Stimulated activated CD4-positive, alpha-beta T cell treated with anti-CD3 and anti-CD28 coated beads, TNF-alpha, amount 100 ng/mL, for 1 hour (primary cell): ENCODE data around the gene GJB5.
A peak's percentile ranks its signal among the peaks of the same experiment; 100 is the strongest.
"Not testable (repeated sequence)": the region's sequence is repeated elsewhere in the genome, so short reads cannot be mapped to it uniquely, and the experiment has no call there.

ENCODE experiments used
- DNase-seq, 3 donors: peaks; one replicate each; pipeline ENCODE4 v3.0.0-alpha.2; 2020; ENCODE audit warnings: low read depth in 3 of 3, low spot score in 1 of 3

GJB5 gene

GRCh38 chr1:34773114-34773513, 18.3 kb downstream of the GJB5 start:
- DNase-seq: not testable (repeated sequence)

DNA sequence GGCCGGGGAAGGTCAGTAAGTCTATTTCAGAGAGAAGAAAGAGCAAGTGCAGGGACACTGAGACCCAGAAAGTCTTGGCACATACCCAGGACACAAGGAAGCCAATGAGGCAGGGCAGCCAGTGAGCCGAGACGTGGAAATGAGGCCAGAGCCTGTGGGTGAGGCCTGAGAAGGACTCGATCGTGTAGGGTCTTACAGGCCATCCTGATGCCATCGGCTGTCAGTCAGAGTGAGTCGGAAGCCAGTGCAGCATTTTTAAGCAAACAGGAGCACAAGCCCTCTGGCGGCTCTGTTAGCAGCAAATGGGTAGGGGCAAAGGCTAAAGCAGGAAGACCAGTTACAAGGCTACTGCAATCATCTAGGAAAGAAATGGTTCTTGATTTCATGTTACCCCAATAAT, 20.1 kb downstream of the GJB5 start:
- DNase-seq: no peak

DNA sequence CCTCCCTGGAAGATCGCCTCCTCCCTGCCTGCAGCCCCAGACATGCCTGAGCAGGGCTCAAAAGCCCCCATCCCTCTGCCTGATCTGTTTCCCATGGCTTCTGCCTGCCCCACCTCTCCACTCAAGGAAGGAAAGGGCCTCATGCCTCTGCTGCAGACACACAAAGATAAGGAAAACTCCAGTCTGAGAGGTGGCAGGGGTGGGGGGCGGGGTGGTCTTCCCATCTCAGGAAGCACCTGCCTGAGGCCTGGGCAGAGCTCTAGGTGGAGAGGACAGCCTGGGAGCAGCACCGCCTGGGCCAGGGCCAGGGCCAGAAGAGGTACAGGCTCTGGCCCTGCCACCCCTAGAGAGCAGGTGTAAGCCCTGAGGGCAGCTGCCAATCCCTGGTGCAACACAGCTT, 22.1 kb downstream of the GJB5 start:
- no peak for DNase-seq

DNA sequence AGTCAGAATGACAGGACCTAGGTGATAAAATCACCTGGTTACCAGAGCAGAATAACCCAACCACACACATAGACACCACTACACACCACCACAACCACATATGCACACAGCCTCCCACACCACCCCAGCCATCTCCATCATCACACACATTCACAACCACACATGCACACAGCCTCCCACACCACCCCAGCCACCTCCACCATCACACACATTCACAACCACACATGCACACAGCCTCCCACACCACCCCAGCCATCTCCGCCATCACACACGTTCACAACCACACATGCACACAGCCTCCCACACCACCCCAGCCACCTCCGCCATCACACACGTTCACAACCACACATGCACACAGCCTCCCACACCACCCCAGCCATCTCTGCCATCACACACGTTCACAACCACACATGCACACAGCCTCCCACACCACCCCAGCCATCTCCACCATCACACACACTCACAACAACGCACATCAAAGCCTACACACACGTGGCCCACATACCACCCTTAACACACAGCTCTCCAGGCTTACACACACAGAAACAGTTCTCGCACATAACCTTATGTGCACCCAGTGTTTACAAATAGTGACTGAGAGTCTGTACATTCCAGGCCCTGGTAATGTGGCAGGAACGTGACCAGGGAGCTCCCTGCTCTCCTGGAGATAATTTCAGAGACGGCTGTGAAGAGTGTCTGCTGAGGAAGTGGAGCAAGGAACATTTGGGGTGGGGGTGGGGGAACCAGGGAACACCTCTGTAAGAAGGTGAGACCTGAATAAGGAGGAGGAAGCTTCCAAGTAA, 22.9 kb downstream of the GJB5 start:
- no peak for DNase-seq

- DNase-seq: no peak
These were observed 23.5 kb downstream of the GJB5 start for GRCh38 chr1:34778381-34778780.

- no peak for DNase-seq
These were observed 24.2 kb downstream of the GJB5 start for GRCh38 chr1:34779005-34779404.

DNA sequence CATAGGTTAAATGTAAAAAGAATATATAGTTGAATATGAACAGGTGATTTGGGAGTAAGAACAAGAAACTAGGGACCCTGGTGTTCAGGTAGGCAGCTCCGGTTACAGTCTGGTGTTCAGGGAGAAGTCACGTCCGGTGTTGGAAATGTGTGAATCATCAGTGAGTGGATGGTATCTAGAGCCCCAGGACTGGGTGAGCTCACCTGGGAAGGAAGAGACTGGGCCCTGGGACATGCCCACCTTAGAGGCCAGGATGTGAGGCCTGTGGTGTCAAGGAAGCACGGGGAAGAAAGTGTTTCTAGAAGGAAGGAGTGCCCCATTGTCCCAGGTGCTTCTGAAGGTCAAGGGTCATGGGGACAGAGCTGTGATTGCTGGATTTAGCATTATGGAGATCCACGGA, 24.7 kb downstream of the GJB5 start:
- DNase-seq: no peak

- DNase-seq: no peak
These were observed 25.1 kb downstream of the GJB5 start for GRCh38 chr1:34779962-34780361.

- no peak for DNase-seq
These were observed 25.7 kb downstream of the GJB5 start for GRCh38 chr1:34780528-34780927.

DNA sequence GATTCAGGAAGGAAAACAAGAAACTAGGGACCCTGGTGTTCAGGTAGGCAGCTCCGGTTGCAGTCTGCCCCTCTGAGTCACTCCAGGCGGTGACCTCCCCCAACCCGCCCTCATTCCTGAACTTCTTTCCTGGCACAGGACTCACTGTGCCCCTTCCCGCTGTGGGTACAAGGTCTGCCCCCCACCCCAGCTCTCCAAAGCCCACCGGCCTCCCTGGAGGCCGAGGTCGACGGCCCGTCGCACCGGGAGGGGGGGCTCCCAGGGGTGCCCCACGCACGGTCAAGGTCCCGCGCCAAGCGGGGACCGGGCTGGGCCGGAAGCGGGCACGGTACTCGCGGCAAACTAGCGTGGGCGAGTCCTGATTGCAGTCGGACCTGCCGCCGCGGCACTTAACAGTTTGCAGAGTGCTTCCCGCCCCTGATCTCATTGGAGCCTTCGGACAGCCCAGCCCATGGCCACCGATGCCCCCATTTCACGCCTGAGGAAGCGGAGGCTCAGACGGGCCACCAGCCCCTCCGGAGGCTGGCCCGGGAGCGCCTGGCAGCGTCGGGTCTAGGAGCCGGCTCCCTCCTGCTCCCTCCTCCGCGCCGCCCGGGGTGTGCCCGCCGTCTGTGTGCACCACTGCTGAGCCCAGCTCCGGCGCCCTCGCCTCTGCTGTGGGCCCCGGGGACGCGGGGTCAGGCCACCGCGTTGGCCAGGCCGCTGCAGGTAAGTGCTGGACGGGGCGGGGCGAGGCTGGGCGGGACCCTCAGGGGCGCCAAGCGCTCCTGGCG, 26.4 kb downstream of the GJB5 start, which contains the start of gene GJB3:
GJB3 (plus strand) TSS at position 144 of the 773 bp plus-strand sequence. CDS start 3,549 bp downstream, outside the sequence.
- DNase-seq: no peak

DNA sequence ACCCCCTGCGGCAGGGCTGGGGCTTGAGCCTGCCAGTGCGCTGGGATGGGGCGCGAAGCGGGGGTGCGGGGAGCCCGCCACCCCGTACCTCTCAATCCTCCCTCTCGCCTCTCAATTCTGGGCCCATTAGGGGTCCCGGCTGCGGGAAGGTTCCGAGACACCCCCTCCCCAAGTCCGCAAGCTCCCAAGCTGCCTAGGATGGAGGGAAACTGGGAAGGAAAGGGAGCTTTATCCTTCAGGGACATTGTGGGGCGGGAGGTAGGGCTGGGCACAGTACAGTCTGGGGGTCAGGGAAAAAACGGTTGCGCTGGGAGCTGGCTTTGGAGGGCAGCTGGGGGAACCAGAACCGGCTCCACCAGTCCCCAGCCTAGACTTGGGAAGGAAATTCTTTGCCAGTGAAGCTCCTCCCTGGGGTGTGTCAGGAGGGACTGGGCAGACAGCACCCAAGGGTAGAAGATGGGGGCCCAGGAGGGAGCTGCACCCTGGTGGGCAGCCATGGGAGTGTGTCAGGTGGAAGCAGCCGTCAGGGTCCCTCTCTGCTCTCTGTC, 27.1 kb downstream of the GJB5 start:
- no peak for DNase-seq

GRCh38 chr1:34784751-34785221, 29.9 kb downstream of the GJB5 start:
- DNase-seq: no peak

GRCh38 chr1:34785231-34785874, 30.5 kb downstream of the GJB5 start:
- DNase-seq: no peak

- DNase-seq: no peak
These were observed 31.1 kb downstream of the GJB5 start for GRCh38 chr1:34785875-34786470.

GRCh38 chr1:34786521-34787325, 31.9 kb downstream of the GJB5 start:
- peak in 2 of 3 donors; percentile 26 to 43 for DNase-seq

GRCh38 chr1:34787461-34788420, 32.9 kb downstream of the GJB5 start:
- no peak for DNase-seq

DNA sequence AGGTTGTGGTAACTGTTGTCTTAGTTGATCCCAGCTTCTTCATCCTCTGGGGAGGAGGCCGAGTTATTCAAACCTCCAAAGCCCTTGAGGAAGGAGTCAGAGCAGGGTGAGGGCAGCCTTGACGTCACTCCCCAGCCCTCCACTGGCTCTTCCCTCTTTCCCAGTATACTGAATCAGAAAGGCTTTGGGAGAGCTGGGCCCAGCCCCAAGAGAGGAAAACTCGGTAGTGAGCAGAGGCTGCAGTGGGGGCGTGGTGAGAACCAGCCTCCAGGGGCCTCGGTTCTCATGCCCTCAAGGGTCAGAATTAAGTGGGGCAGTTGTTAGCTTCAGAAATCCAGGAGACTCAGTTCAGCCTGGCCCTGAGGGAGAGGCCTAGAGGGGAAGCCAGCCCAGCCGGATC, 36.1 kb downstream of the GJB5 start:
- no peak for DNase-seq

GRCh38 chr1:34792424-34792823, 37.6 kb downstream of the GJB5 start:
- DNase-seq: no peak
